Stomach (tissue), 9 donors: Measurements from ENCODE around the gene CACNA2D4. TPM values are rescaled to one million over a fixed set of nuclear protein-coding genes. Genes with fewer than 3 reads are reported as not detected.

Experiments used
- DNase-seq, 2 donors: peaks; one replicate each; pipeline versions ENCODE4 v3.0.0 to v3.0.0-alpha.2; 2013 to 2019
- H3K27ac ChIP-seq, 5 donors: fragments of 200-600 bp in 4 of 5; sonication (generic) in 4 of 5; one replicate each; pipeline ENCODE4 v1.5.1; 2013 to 2019; ENCODE audit warnings: mild to moderate bottlenecking in 1 of 5, moderate library complexity in 1 of 5
- H3K27me3 ChIP-seq, 3 donors: fragments of 200-600 bp; sonication (generic); one replicate each; pipeline ENCODE4 v1.5.1; 2017 to 2019; ENCODE audit warnings: mixed run types in 1 of 3
- H3K36me3 ChIP-seq, 4 donors: fragments of 200-600 bp; sonication (generic); 1 replicate in 3 of 4; 2 replicates in 1 of 4; pipeline ENCODE4 v1.5.1; 2016 to 2019
- H3K4me1 ChIP-seq, 4 donors: fragments of 200-600 bp; sonication (generic); one replicate each; pipeline ENCODE4 v1.5.1; 2016 to 2019
- H3K4me3 ChIP-seq, 4 donors: fragments of 200-600 bp; sonication (generic) in 3 of 4; one replicate each; pipeline ENCODE4 v1.5.1; 2016 to 2019; ENCODE audit warnings: mild to moderate bottlenecking in 1 of 4
- H3K9me3 ChIP-seq, 4 donors: fragments of 200-600 bp; sonication (generic); one replicate each; pipeline ENCODE4 v1.5.1; 2016 to 2019
- CTCF ChIP-seq, 7 experiments: fragments of 450-650 bp in 4 of 7; fragments of 200-600 bp in 3 of 7; sonication (generic) in 3 of 7; IDR thresholded peaks; one replicate each; pipeline ENCODE4 v1.5.1; 2016 to 2019; ENCODE audit warnings: antibody characterized with exemption in 7 of 7, control low read depth in 2 of 7, mild to moderate bottlenecking in 1 of 7
- EP300 ChIP-seq: sonication (generic); formaldehyde crosslinking; IDR thresholded peaks from one replicate; pipeline ENCODE4 v1.6.1; 2017; ENCODE audit warnings: antibody characterized with exemption
- POLR2A ChIP-seq, 4 donors: fragments of 450-650 bp; IDR thresholded peaks; one replicate each; pipeline ENCODE4 v1.6.1; 2016; ENCODE audit warnings: antibody characterized with exemption in 4 of 4, control low read depth in 2 of 4, mild to moderate bottlenecking in 1 of 4, moderate library complexity in 1 of 4
- POLR2AphosphoS5 ChIP-seq, 3 donors: sonication (generic); formaldehyde crosslinking; IDR thresholded peaks; one replicate each; pipeline ENCODE4 v1.6.1; 2016; ENCODE audit warnings: antibody characterized with exemption in 3 of 3
- WGBS, 5 donors: extraction: QIAGEN DNeasy Blood & Tissue Kit in 3 of 5; methylation state at CpG; one replicate each; pipeline versions ENCODE4 v1.1.5 to v1.1.7; 2013 to 2018; 5-methylcytosine and 5-hydroxymethylcytosine counted together
- intact Hi-C: fragments of 100-400 bp; cut with DNase I; formaldehyde crosslinking; loops from one replicate; pipeline ENCODE4 v1.15.1; 2023; ENCODE audit warnings: low total_unique reads
- polyA plus RNA-seq, 3 donors: library from polyadenylated mRNA; stranded (reverse); fragments of 200-250 nt; gene quantifications; one replicate each; pipeline ENCODE4 v1.2.3, GENCODE V29; 2013
- total RNA-seq, 5 donors: library from RNA; depleted of rRNA; stranded (reverse); fragments of >200 nt; gene quantifications; one replicate each; pipeline versions ENCODE4 v1.1.0 to v1.2.3, GENCODE V29; 2014 to 2016
- donor health status: healthy with polysubstance abuse.
- donor health status: Bipolar disorder and iron deficiency.
- donor health status: healthy.

CACNA2D4 gene
- total and polyA plus RNA-seq, 8 donors = 0.58 to 3.5 (median 1.8) TPM; not detected in 1

DNA sequence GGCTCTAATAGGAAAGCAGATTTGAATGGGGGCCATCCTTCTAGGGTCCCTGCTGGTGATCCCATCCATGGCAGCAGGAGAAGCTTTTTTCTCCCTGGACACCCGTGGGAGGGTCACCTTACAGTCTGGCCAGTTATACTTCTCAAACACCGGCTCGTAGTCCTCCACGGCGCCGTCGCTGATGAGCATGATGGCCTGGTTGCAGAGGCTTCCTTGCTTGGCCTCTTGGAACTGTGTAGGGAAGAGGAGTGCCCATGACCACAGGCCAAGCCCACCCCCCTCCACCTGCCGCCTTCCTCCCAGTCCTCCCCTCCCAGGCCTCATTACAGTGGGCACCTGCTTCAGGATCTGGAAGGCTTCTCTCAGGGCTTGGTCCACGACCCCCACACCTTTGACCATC is 33.8 kb downstream of the CACNA2D4 start:
- Histone ChIP-seq H3K9me3 (peaks cover 0 to 5% (median 0%) of the 10 kb centered on the region in 4 donors), H3K36me3 (no peaks in the 10 kb centered on the region), H3K27me3 (peaks cover 0 to 11% (median 0%) of the 10 kb centered on the region in 3 donors), H3K4me3 (no peak overlapping the region), H3K27ac (no peak overlapping the region), H3K4me1 (peaks cover 0 to 7% (median 5%) of the 10 kb centered on the region in 4 donors)
- 91 to 98% (median 95%) methylated on average over 9 of the region's 9 CpGs for WGBS, 5 donors
- no peak for TF ChIP-seq CTCF (IDR thresholded peaks at IDR 0.05)
- TF ChIP-seq EP300 = no peak
- no peak for TF ChIP-seq POLR2A (IDR thresholded peaks at IDR 0.05)
- TF ChIP-seq POLR2AphosphoS5 (IDR thresholded peaks at IDR 0.05) = no peak
- no peak for DNase-seq
- intact Hi-C loops = no loop called here

DNA sequence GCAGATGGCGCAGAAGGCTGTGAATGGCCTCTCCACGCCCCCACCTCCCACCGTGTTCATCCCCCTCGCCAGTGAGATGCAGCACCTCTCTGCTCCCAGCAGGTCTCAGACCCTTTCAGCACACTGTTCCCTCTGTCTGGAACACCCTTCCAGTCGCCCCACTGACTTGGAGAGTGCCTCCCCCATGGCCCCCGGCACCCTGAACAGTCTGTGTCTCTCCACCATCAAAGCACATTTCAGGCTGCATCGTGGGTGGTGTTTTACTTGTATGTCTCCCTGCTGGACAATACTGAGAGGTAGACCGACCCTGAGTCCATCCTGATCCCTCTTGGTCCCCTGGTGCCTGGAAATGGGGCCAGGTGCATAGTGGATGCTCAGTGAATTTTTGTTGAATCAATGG is 34.9 kb downstream of the CACNA2D4 start:
- 76 to 96% (median 90%) methylated on average over 8 of the region's 8 CpGs for WGBS, 5 donors

GRCh38 chr12:1882850-1883470 is 35.5 kb downstream of the CACNA2D4 start:
- H3K4me1 ChIP-seq = peaks cover 0 to 7% (median 5%) of the 10 kb centered on the region in 4 donors
- peaks cover 0 to 2% (median 0%) of the 10 kb centered on the region in 4 donors for H3K9me3 ChIP-seq
- 90 to 95% (median 91%) methylated on average over 16 to 19 of the region's 19 CpGs for WGBS, 5 donors
- H3K36me3 ChIP-seq = no peaks in the 10 kb centered on the region
- intact Hi-C loops = no loop called here
- DNase-seq = no peak
- H3K27ac ChIP-seq = no peak overlapping the region
- TF ChIP-seq EP300 (no peak), POLR2AphosphoS5 (IDR thresholded peaks at IDR 0.05) (no peak), POLR2A (IDR thresholded peaks at IDR 0.05) (no peak)
- H3K4me3 ChIP-seq = no peak overlapping the region
- peaks cover 0 to 11% (median 0%) of the 10 kb centered on the region in 3 donors for H3K27me3 ChIP-seq

More for the DNA sequence above, 34.9 kb downstream of the CACNA2D4 start:
- H3K4me1 ChIP-seq = peaks cover 0 to 7% (median 5%) of the 10 kb centered on the region in 4 donors
- no peak for DNase-seq
- intact Hi-C loops = no loop called here
- H3K27ac ChIP-seq = no peak overlapping the region
- peaks cover 0 to 5% (median 0%) of the 10 kb centered on the region in 4 donors for H3K9me3 ChIP-seq
- H3K27me3 ChIP-seq = peaks cover 0 to 11% (median 0%) of the 10 kb centered on the region in 3 donors
- TF ChIP-seq POLR2AphosphoS5 (IDR thresholded peaks at IDR 0.05) (no peak), CTCF (IDR thresholded peaks at IDR 0.05) (no peak)
- no peak overlapping the region for H3K4me3 ChIP-seq
- no peaks in the 10 kb centered on the region for H3K36me3 ChIP-seq

- H3K36me3 ChIP-seq = no peaks in the 10 kb centered on the region
- H3K4me3 ChIP-seq = no peak overlapping the region
- no peak for DNase-seq
- H3K27me3 ChIP-seq = peaks cover 0 to 11% (median 0%) of the 10 kb centered on the region in 3 donors
- 75 to 87% (median 80%) methylated on average over 8 of the region's 8 CpGs for WGBS, 5 donors
- no peak overlapping the region for H3K27ac ChIP-seq
- peaks cover 0 to 7% (median 5%) of the 10 kb centered on the region in 4 donors for H3K4me1 ChIP-seq
- no peak for TF ChIP-seq CTCF (IDR thresholded peaks at IDR 0.05)
- no peak for TF ChIP-seq EP300
- H3K9me3 ChIP-seq = no peaks in the 10 kb centered on the region
- intact Hi-C loops = no loop called here
Observed at GRCh38 chr12:1882405-1882804, 36.0 kb downstream of the CACNA2D4 start.

- TF ChIP-seq POLR2A (IDR thresholded peaks at IDR 0.05) = no peak
- no peak for TF ChIP-seq CTCF (IDR thresholded peaks at IDR 0.05)
- TF ChIP-seq POLR2AphosphoS5 (IDR thresholded peaks at IDR 0.05) = no peak
- TF ChIP-seq EP300 = no peak
Observed at GRCh38 chr12:1881936-1882335, 36.5 kb downstream of the CACNA2D4 start.

More at GRCh38 chr12:1881936-1882335, 36.5 kb downstream of the CACNA2D4 start:
- DNase-seq = no peak
- Histone ChIP-seq H3K4me1 (peaks cover 0 to 7% (median 5%) of the 10 kb centered on the region in 4 donors), H3K27ac (no peak overlapping the region), H3K9me3 (no peaks in the 10 kb centered on the region), H3K4me3 (no peak overlapping the region), H3K27me3 (peaks cover 0 to 11% (median 0%) of the 10 kb centered on the region in 3 donors), H3K36me3 (no peaks in the 10 kb centered on the region)
- intact Hi-C loops = no loop called here
- 51 to 58% (median 56%) methylated on average over 1 to 3 of the region's 3 CpGs for WGBS, 5 donors
